ENCODE results near the gene DGKZ.

The DGKZ gene

DNA sequence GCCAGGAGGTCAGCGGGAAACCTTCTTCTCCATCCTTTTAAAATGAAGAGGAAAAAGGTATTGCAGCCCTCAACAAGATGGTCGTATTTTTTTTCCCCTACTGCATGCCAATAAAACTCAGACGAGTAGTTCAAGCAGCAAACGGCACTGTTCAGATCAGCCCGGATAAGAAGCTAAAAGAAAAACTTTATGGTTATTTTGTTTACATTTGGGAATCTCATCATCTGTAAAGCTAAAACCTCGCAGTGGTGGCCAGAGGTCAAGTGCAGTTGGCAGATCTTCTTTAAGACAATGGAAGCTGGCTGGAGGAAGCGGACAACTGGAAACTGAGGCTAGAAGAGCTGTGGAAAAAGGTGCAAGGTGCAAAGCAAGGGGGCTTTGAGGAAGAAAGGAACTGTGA lies 75.3 kb downstream of the DGKZ start:
- intact Hi-C loops (cut with DNase I; ENCODE audit: low total_unique reads) = no loop called here

DNA sequence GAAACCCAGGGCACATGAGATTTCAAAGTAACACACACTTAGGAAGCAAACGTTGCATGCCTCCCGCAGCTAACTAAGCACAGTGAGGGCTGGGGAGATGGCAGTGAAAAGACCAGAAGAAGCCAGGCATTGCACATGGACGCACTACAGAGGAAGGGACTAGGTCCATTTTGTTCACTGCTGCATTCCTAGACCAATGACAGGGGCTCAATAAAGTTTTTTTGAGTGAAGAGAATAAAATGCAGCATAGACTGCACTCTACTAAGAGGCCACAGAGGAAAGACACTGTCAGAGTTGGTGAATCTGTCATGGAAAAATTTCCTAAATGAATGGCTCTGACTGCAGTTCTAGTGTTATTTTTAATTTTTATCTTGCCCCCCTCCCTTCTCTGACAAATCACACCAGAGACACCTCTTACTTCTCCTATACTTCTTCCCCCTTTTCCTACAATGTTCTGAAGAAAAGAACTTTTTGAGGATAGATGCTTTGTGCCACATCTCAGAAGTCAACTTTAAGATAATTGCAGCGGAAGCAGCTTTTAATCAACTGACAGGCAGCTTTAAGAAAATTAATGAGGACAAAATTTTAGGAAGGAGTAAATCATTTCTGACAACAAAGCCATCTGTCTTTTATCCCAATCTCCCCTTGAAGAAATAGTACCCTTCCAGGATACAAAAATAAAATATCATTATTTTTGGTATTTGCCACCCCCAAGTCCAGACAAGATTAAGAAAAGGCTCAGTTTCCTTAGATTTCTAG lies 79.1 kb downstream of the DGKZ start:
- H3K4me3 ChIP-seq = no peak overlapping the region
- no peaks in the 10 kb centered on the region for H3K27me3 ChIP-seq
- H3K4me1 ChIP-seq = no peaks in the 10 kb centered on the region
- peaks cover 22 to 64% (median 30%) of the 10 kb centered on the region in 3 donors for H3K36me3 ChIP-seq
- H3K27ac ChIP-seq = no peak overlapping the region
- DNase-seq = no peak
- intact Hi-C loops (cut with DNase I; ENCODE audit: low total_unique reads) = no loop called here
- no peak for TF ChIP-seq CTCF (IDR thresholded peaks at IDR 0.05)
- H3K9me3 ChIP-seq = no peaks in the 10 kb centered on the region

More for the DNA sequence above, 75.3 kb downstream of the DGKZ start:
- H3K4me3 ChIP-seq = no peak overlapping the region
- DNase-seq = peak in 1 of 2 donors; percentile 24
- H3K9me3 ChIP-seq = no peaks in the 10 kb centered on the region
- H3K27me3 ChIP-seq = no peaks in the 10 kb centered on the region
- H3K36me3 ChIP-seq = peaks cover 13 to 46% (median 18%) of the 10 kb centered on the region in 3 donors
- H3K4me1 ChIP-seq = no peaks in the 10 kb centered on the region
- TF ChIP-seq CTCF (IDR thresholded peaks at IDR 0.05) = no peak
- no peak overlapping the region for H3K27ac ChIP-seq

GRCh38 chr11:46427364-46427763 lies 80.1 kb downstream of the DGKZ start:
- Histone ChIP-seq H3K4me1 (no peaks in the 10 kb centered on the region), H3K36me3 (peaks cover 17 to 62% (median 31%) of the 10 kb centered on the region in 3 donors), H3K27ac (no peak overlapping the region), H3K9me3 (no peaks in the 10 kb centered on the region), H3K27me3 (no peaks in the 10 kb centered on the region), H3K4me3 (no peak overlapping the region)
- DNase-seq = no peak
- TF ChIP-seq CTCF (IDR thresholded peaks at IDR 0.05) = no peak
- intact Hi-C loops (cut with DNase I; ENCODE audit: low total_unique reads) = no loop called here

DNA sequence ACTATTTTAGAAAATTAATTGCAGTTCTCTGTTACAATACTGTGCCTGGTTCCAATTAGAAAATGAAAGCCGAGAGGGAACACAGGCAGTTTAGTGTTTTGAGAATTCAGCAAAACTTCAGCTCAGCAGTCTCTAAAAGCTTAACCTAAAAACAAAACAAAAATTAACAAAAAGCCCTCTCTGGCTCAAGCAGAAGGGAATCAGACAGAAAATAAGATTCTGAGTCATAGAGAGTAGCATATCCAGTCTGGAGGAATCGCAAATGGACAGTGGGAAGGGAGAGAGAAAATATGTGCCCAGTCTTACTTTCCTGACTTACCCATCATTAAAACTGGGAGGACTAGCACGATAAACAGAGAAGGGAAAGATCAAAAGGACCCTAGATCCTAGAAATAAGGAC lies 82.5 kb downstream of the DGKZ start:
- no peak for TF ChIP-seq CTCF (IDR thresholded peaks at IDR 0.05)
- intact Hi-C loops (cut with DNase I; ENCODE audit: low total_unique reads) = no loop called here
- Histone ChIP-seq H3K27ac (no peak overlapping the region), H3K4me3 (no peak overlapping the region), H3K4me1 (no peaks in the 10 kb centered on the region), H3K9me3 (no peaks in the 10 kb centered on the region), H3K27me3 (no peaks in the 10 kb centered on the region), H3K36me3 (peaks cover 35 to 73% (median 48%) of the 10 kb centered on the region in 3 donors)
- DNase-seq = no peak
